AG04450 (cell line): ENCODE results near the gene NF2. TPM values are rescaled to one million over a fixed set of nuclear protein-coding genes. Genes with fewer than 3 reads are reported as not detected.

Experiments
- CTCF ChIA-PET: fragments of 300-600, 350-600 bp; formaldehyde crosslinking; extraction: SDS; loops from one replicate; lab custom pipeline; 2022; ENCODE audit warnings: antibody characterized with exemption, inconsistent platforms; lab: Charles Lee
- POLR2A ChIA-PET: fragments of 350-600 bp; formaldehyde crosslinking; extraction: SDS; loops from one replicate; lab custom pipeline; 2021; ENCODE audit warnings: antibody characterized with exemption, inconsistent platforms; lab: Yijun Ruan, JAX
- DNase-seq: peaks from one replicate; pipeline ENCODE4 v3.0.0-alpha.2; 2011; ENCODE audit warnings: low read depth, low spot score
- H3K27ac ChIP-seq: one replicate; pipeline ENCODE4 v1.5.1; 2012; ENCODE audit warnings: low read depth, low read length, control low read depth
- H3K27me3 ChIP-seq: one replicate; pipeline ENCODE4 v1.6.0; 2012; ENCODE audit warnings: low read length; ENCODE audit not compliant: control insufficient read depth, insufficient read depth
- H3K4me3 ChIP-seq: 2 replicates; pipeline ENCODE4 v1.5.1; 2011; ENCODE audit warnings: mild to moderate bottlenecking, low read depth, low read length, control low read depth
- H3K9me3 ChIP-seq: 2 replicates; pipeline ENCODE4 v1.5.1; 2012; ENCODE audit warnings: low read length; ENCODE audit not compliant: control insufficient read depth, insufficient read depth
- CTCF ChIP-seq: IDR thresholded peaks from 2 replicates; pipeline ENCODE4 v1.5.1; 2011; ENCODE audit warnings: low read depth, low read length, control low read depth, inconsistent platforms
- polyA plus RNA-seq: library from polyadenylated mRNA; depleted of rRNA; stranded (reverse); fragments of >200 nt; gene quantifications from 2 replicates; pipeline ENCODE4 v1.2.3, GENCODE V29; 2011; rRNA removed
- small RNA-seq: library from RNA; depleted of rRNA; stranded (forward); fragments of <200 nt; gene quantifications from one replicate; pipeline ENCODE3, GENCODE V24; 2012; ENCODE audit warnings: low read depth; ENCODE audit not compliant: insufficient read length

NF2 gene
- polyA plus RNA-seq, 1 experiment: 57.6 TPM

- no peak for TF ChIP-seq CTCF
- H3K9me3 ChIP-seq: no peaks in the 10 kb centered on the region
- no peak overlapping the region for H3K4me3 ChIP-seq
- POLR2A ChIA-PET: no interaction called here
- no peaks in the 10 kb centered on the region for H3K27me3 ChIP-seq
- CTCF ChIA-PET: no interaction called here
- no peak overlapping the region for H3K27ac ChIP-seq
- DNase-seq: no peak
Measured at GRCh38 chr22:29747832-29748231, 144.4 kb downstream of the NF2 start.

Small RNA genes within 50 kb of the gene (small RNA-seq; reads per million reads assigned to genes)
- gene AC004882.2: not detected

Other genes starting within 250 kb of the NF2 start
- 54.1 and 63.7 TPM in 2 replicates for gene AP1B1, start 215.1 kb upstream of the NF2 start, polyA plus RNA-seq
- gene RFPL1, start 165.1 kb upstream of the NF2 start, polyA plus RNA-seq: not detected in 2 replicates
- 1.6 and 2.0 TPM in 2 replicates for gene NEFH, start 123.4 kb upstream of the NF2 start, polyA plus RNA-seq
- gene THOC5, start 49.9 kb upstream of the NF2 start, polyA plus RNA-seq: 92.0 and 93.7 TPM in 2 replicates
- 84.4 and 89.5 TPM in 2 replicates for gene NIPSNAP1, start 22.5 kb upstream of the NF2 start, polyA plus RNA-seq
- 0.04 TPM in 1 of 2 replicates, not detected in the other for gene CABP7, start 116.4 kb downstream of the NF2 start, polyA plus RNA-seq
- 16.4 and 24.3 TPM in 2 replicates for gene ZMAT5, start 163.4 kb downstream of the NF2 start, polyA plus RNA-seq
- gene UQCR10, start 163.7 kb downstream of the NF2 start, polyA plus RNA-seq: 170 and 197 TPM in 2 replicates
- gene ASCC2, start 234.6 kb downstream of the NF2 start, polyA plus RNA-seq: 45.9 and 50.4 TPM in 2 replicates